ENCODE data around the gene OR51B5. TPM values are rescaled to one million over a fixed set of nuclear protein-coding genes. Genes with fewer than 3 reads are reported as not detected.
"Not testable (repeated sequence)": the region's sequence is repeated elsewhere in the genome, so short reads cannot be mapped to it uniquely, and the experiment has no call there.

OR51B5 gene
- total RNA-seq, 1 donor from 2014 or later: 0.20 TPM

- TF ChIP-seq, protein P1, sequence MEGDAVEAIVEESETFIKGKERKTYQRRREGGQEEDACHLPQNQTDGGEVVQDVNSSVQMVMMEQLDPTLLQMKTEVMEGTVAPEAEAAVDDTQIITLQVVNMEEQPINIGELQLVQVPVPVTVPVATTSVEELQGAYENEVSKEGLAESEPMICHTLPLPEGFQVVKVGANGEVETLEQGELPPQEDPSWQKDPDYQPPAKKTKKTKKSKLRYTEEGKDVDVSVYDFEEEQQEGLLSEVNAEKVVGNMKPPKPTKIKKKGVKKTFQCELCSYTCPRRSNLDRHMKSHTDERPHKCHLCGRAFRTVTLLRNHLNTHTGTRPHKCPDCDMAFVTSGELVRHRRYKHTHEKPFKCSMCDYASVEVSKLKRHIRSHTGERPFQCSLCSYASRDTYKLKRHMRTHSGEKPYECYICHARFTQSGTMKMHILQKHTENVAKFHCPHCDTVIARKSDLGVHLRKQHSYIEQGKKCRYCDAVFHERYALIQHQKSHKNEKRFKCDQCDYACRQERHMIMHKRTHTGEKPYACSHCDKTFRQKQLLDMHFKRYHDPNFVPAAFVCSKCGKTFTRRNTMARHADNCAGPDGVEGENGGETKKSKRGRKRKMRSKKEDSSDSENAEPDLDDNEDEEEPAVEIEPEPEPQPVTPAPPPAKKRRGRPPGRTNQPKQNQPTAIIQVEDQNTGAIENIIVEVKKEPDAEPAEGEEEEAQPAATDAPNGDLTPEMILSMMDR (IDR thresholded peaks at IDR 0.05): no peak
- DNase-seq (ENCODE audit: low spot score): no peak
- no peak overlapping the region for H3K27ac Mint-ChIP-seq (ENCODE audit: unreplicated experiment)
- H3K9me3 Mint-ChIP-seq (ENCODE audit: low read depth): no peaks in the 10 kb centered on the region
- H3K36me3 Mint-ChIP-seq (ENCODE audit: low read depth): no peaks in the 10 kb centered on the region
- H3K27me3 Mint-ChIP-seq (ENCODE audit: low read depth): peaks cover 13% of the 10 kb centered on the region
- no peaks in the 10 kb centered on the region for H3K4me1 Mint-ChIP-seq (ENCODE audit: low read depth)
- H3K4me3 Mint-ChIP-seq (ENCODE audit: unreplicated experiment): no peak overlapping the region
Observed at GRCh38 chr11:5335170-5335569, 8.2 kb downstream of the OR51B5 start.

- no peaks in the 10 kb centered on the region for H3K4me1 Mint-ChIP-seq (ENCODE audit: low read depth)
- H3K27me3 Mint-ChIP-seq (ENCODE audit: low read depth): peaks cover 30% of the 10 kb centered on the region
- H3K4me3 Mint-ChIP-seq (ENCODE audit: unreplicated experiment): no peak within 1 kb of the TSS
- no peaks in the 10 kb centered on the region for H3K9me3 Mint-ChIP-seq (ENCODE audit: low read depth)
- no peaks in the 10 kb centered on the region for H3K36me3 Mint-ChIP-seq (ENCODE audit: low read depth)
- no peak for DNase-seq (ENCODE audit: low spot score)
- TF ChIP-seq, protein P1 (IDR thresholded peaks at IDR 0.05): no peak
- H3K27ac Mint-ChIP-seq (ENCODE audit: unreplicated experiment): no peak within 1 kb of the TSS
Observed at GRCh38 chr11:5324197-5324596, 19.1 kb downstream of the OR51B5 start, which contains the start of gene OR51B2. Gene OR51B2 (minus strand): TSS chr11:5324297. CDS start chr11:5324297, 0 bp downstream.

- no peak overlapping the region for H3K27ac Mint-ChIP-seq (ENCODE audit: unreplicated experiment)
- no peaks in the 10 kb centered on the region for H3K9me3 Mint-ChIP-seq (ENCODE audit: low read depth)
- no peak overlapping the region for H3K4me3 Mint-ChIP-seq (ENCODE audit: unreplicated experiment)
- TF ChIP-seq, protein P1 (IDR thresholded peaks at IDR 0.05): no peak
- H3K4me1 Mint-ChIP-seq (ENCODE audit: low read depth): no peaks in the 10 kb centered on the region
- peaks cover 26% of the 10 kb centered on the region for H3K27me3 Mint-ChIP-seq (ENCODE audit: low read depth)
- no peaks in the 10 kb centered on the region for H3K36me3 Mint-ChIP-seq (ENCODE audit: low read depth)
- no peak for DNase-seq (ENCODE audit: low spot score)
Observed at GRCh38 chr11:5317292-5317691, 26.0 kb downstream of the OR51B5 start.

- not testable (repeated sequence) for DNase-seq (ENCODE audit: low spot score); H3K36me3 Mint-ChIP-seq (ENCODE audit: low read depth); H3K4me3 Mint-ChIP-seq (ENCODE audit: unreplicated experiment); H3K27ac Mint-ChIP-seq (ENCODE audit: unreplicated experiment); H3K9me3 Mint-ChIP-seq (ENCODE audit: low read depth); H3K4me1 Mint-ChIP-seq (ENCODE audit: low read depth)
- peaks cover 29% of the 10 kb centered on the region for H3K27me3 Mint-ChIP-seq (ENCODE audit: low read depth)
Observed at GRCh38 chr11:5313326-5314023, 29.8 kb downstream of the OR51B5 start.

DNA sequence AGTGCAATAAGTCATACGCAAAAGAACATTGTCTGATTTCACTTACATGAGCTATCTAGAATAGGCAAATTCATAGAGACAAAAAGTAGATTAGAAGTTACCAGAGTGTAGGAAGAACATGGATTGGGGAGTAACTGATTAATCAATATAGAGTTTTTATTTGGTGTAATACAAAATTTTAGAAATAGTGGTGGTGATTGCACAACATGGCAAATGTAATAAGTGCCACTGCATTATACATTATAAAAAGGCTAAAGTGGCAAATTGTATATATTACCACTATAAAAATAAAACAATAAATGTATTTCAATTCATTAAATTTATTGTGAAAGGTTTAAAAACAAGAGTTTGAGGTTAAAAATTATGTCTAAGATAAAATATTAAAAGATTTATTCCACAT is 32.9 kb downstream of the OR51B5 start:
- H3K9me3 Mint-ChIP-seq (ENCODE audit: low read depth): no peaks in the 10 kb centered on the region
- TF ChIP-seq, protein P1 (IDR thresholded peaks at IDR 0.05): no peak
- H3K4me1 Mint-ChIP-seq (ENCODE audit: low read depth): no peaks in the 10 kb centered on the region
- H3K27me3 Mint-ChIP-seq (ENCODE audit: low read depth): peaks cover 27% of the 10 kb centered on the region
- DNase-seq (ENCODE audit: low spot score): no peak
- no peak overlapping the region for H3K27ac Mint-ChIP-seq (ENCODE audit: unreplicated experiment)
- H3K4me3 Mint-ChIP-seq (ENCODE audit: unreplicated experiment): no peak overlapping the region
- H3K36me3 Mint-ChIP-seq (ENCODE audit: low read depth): no peaks in the 10 kb centered on the region

Measured in chondrocyte (in vitro differentiated cells).